ENCODE data around the gene ZNF787. TPM values are rescaled to one million over a fixed set of nuclear protein-coding genes. Genes with fewer than 3 reads are reported as not detected.

ZNF787 gene
- total and polyA plus RNA-seq, 2 of the 13 experiments (the other 11 are each of a cell fraction or from before 2014, with no cell fraction given) = 15.1 to 42.8 TPM

GRCh38 chr19:56066152-56067023 lies 54.7 kb downstream of the ZNF787 start:
- Histone ChIP-seq H3K9me3 (ENCODE audit: low read length) (no peaks in the 10 kb centered on the region), H3K79me2 (ENCODE audit: insufficient read depth, low read length) (no peaks in the 10 kb centered on the region), H3K9ac (ENCODE audit: insufficient read depth, low read depth, low read length) (no peak overlapping the region), H4K20me1 (ENCODE audit: insufficient read depth, low read length) (no peaks in the 10 kb centered on the region), H2AFZ (ENCODE audit: low read length) (no peak overlapping the region), H3K4me3 (replicated peaks in 1 of 3; ENCODE audit: insufficient read depth in 1 of 3, low read depth in 2 of 3, low read length in 3 of 3) (peak overlapping the region in 1 of 3 experiments; percentile 15; a peak in 1 of 6 replicates), H3K27ac (ENCODE audit: extremely low read length, insufficient read depth, low read length) (no peak overlapping the region), H3K4me1 (ENCODE audit: insufficient read depth, low read length) (peaks cover 4% of the 10 kb centered on the region; the same call in 1 of the 2 replicates), H3K27me3 (ENCODE audit: control insufficient read depth in 1 of 2, insufficient read depth in 2 of 2, low read length in 2 of 2) (peaks cover 0 to 19% of the 10 kb centered on the region in 2 experiments; a peak in 3 of 5 replicates), H3K4me2 (ENCODE audit: low read depth, low read length) (peak overlapping the region; percentile 50), H3K36me3 (replicated peaks in 1 of 2; ENCODE audit: control insufficient read depth in 1 of 2, insufficient read depth in 2 of 2, low read length in 2 of 2) (no peaks in the 10 kb centered on the region)
- CTCF ChIA-PET (ENCODE audit: low intra/inter-chr PET ratio, low total read pairs) = interaction anchor here (0.8 to 1.6 kb wide), 4 partner anchors 186 to 284 kb away, joined by 3 to 14 read pairs (median 4); no protein-coding TSS in a partner anchor
- in situ Hi-C loops (cut with HindIII; ENCODE audit: extremely low pct_ligation_motif_present, low pct_unique_long_range_greater_than_20kb) = no loop called here
- POLR2A ChIA-PET = no interaction called here
- FAIRE-seq (peak; percentile 77), DNase-seq (ENCODE audit: low spot score) (peak; percentile 39), ATAC-seq (peak; percentile 93)
- WGBS (ENCODE audit: low lambda C conversion rate) = 16% methylated on average over 16 of the region's 39 CpGs
- no TSS peak for BruUV-seq (replicated peaks)
- intact Hi-C loops (cut with micrococcal nuclease; ENCODE audit: unreplicated experiment) = no loop called here
- TF ChIP-seq ZNF687 (CRISPR knock-in tag; IDR thresholded peaks at IDR 0.05) (peak; percentile 44; the same call in 1 of the 2 replicates), ZFY (CRISPR knock-in tag; IDR thresholded peaks at IDR 0.05) (no peak), DZIP1 (CRISPR knock-in tag; IDR thresholded peaks at IDR 0.05) (no peak), HCFC1 (IDR thresholded peaks at IDR 0.05; ENCODE audit: low read depth, low read length) (0 out of 2 replicates have a peak, but pooled peaks have one; percentile 24), KLF13 (CRISPR knock-in tag; IDR thresholded peaks at IDR 0.05) (peak; percentile 55; the same call in 1 of the 2 replicates), ZNF263 (CRISPR knock-in tag; IDR thresholded peaks at IDR 0.05) (peak; percentile 65), MEIS1 (CRISPR knock-in tag; IDR thresholded peaks at IDR 0.05; ENCODE audit: borderline replicate concordance) (peak; percentile 48; the same call in 1 of the 2 replicates), STAG1 (CRISPR knock-in tag; IDR thresholded peaks at IDR 0.05) (peak; percentile 92), FOXO4 (CRISPR knock-in tag; conservative IDR thresholded peaks at IDR 0.05) (no peak), ZNF350 (CRISPR knock-in tag; IDR thresholded peaks at IDR 0.05; ENCODE audit: borderline replicate concordance, low read depth) (0 out of 2 replicates have a peak, but pooled peaks have one; percentile 23), GABPB1 (CRISPR knock-in tag; IDR thresholded peaks at IDR 0.05) (peak; percentile 41; the same call in 1 of the 2 replicates)

All from HepG2 (cell line).